MCF 10A (cell line): ENCODE results near the gene PFDN1. TPM values are rescaled to one million over a fixed set of nuclear protein-coding genes. Genes with fewer than 3 reads are reported as not detected.

Experiments
- BruUV-seq: library from RNA; stranded (reverse); fragments of 400-500 nt; replicated peaks from 2 replicates; lab custom pipeline; 2021; lab: Mats Ljungman, UMichigan
- CTCF ChIA-PET: fragments of 300-600 bp; sonication (Branson Sonifier 250); formaldehyde crosslinking; extraction: SDS; loops from one replicate; lab custom pipeline; 2021; ENCODE audit warnings: antibody characterized with exemption, inconsistent platforms; lab: Yijun Ruan, JAX
- POLR2A ChIA-PET: fragments of 300-600, 350-650 bp; sonication (Branson Sonifier 250); formaldehyde crosslinking; extraction: SDS; loops from one replicate; lab custom pipeline; 2020; ENCODE audit warnings: antibody characterized with exemption, inconsistent platforms; lab: Yijun Ruan, JAX
- DNase-seq: peaks from one replicate; pipeline ENCODE4 v3.0.0-alpha.2; 2018; ENCODE audit not compliant: unreplicated experiment
- H3K27ac Mint-ChIP-seq: one replicate; pipeline ENCODE4 v1.8.0; 2022; ENCODE audit warnings: mild to moderate bottlenecking, low read depth, mixed read lengths; ENCODE audit not compliant: unreplicated experiment
- H3K27me3 Mint-ChIP-seq: one replicate; pipeline ENCODE4 v1.8.0; 2022; ENCODE audit warnings: mixed read lengths; ENCODE audit not compliant: insufficient read depth, unreplicated experiment
- H3K36me3 Mint-ChIP-seq: one replicate; pipeline ENCODE4 v1.8.0; 2022; ENCODE audit warnings: mild to moderate bottlenecking, moderate library complexity, mixed read lengths; ENCODE audit not compliant: insufficient read depth, unreplicated experiment
- H3K4me1 Mint-ChIP-seq: one replicate; pipeline ENCODE4 v1.8.0; 2022; ENCODE audit warnings: mixed read lengths; ENCODE audit not compliant: insufficient read depth, unreplicated experiment
- H3K4me3 Mint-ChIP-seq: one replicate; pipeline ENCODE4 v1.8.0; 2022; ENCODE audit warnings: mild to moderate bottlenecking, moderate library complexity, mixed read lengths; ENCODE audit not compliant: unreplicated experiment
- H3K9me3 Mint-ChIP-seq: one replicate; pipeline ENCODE4 v1.8.0; 2022; ENCODE audit warnings: mixed read lengths; ENCODE audit not compliant: unreplicated experiment
- intact Hi-C: fragments of 100-400 bp; cut with micrococcal nuclease; formaldehyde crosslinking; loops from 2 replicates; pipeline ENCODE4 v1.14.1; 2022
- total RNA-seq: library from RNA; stranded (reverse); gene quantifications from 2 replicates; pipeline ENCODE4 v1.2.3, GENCODE V29; 2022
- TF ChIP-seq, protein P1 (sequence below): fragments of 200-600 bp; IDR thresholded peaks from one replicate; pipeline ENCODE4 v1.8.0; 2022; ENCODE audit warnings: antibody characterized with exemption, mild to moderate bottlenecking; ENCODE audit not compliant: unreplicated experiment

The PFDN1 gene
- total RNA-seq, 1 experiment from 2014 or later = 94.7 TPM

DNA sequence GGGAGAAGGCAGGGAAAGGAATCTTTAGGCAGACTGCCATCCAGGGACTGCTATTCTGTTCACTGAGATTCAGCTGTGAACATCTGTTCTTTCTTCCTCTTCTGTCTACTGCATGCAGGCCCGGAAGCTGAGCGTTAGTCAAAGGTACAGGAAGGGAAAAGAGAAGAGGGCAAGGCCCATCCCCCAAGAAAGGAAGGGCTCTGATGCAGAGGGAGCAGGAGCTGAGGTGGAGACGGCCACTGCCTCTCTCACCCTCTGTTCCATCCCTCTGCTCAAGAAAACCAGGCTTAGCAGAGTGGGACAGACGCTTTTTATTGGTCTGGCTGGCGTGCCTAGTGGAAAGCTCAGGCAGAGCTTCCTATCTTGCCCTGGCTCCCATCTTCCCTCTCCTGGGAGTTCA is 57.6 kb downstream of the PFDN1 start:
- TSS peak; percentile 82 for BruUV-seq
- peaks cover 21% of the 10 kb centered on the region for H3K36me3 Mint-ChIP-seq

GRCh38 chr5:140244525-140245025 is 58.3 kb downstream of the PFDN1 start:
- Mint-ChIP-seq H3K36me3 (peaks cover 19% of the 10 kb centered on the region), H3K4me3 (no peak overlapping the region), H3K9me3 (no peaks in the 10 kb centered on the region), H3K27me3 (no peaks in the 10 kb centered on the region), H3K27ac (no peak overlapping the region), H3K4me1 (peaks cover 36% of the 10 kb centered on the region)
- BruUV-seq = no TSS peak
- ChIA-PET CTCF (interaction anchor here (0.5 to 42.5 kb wide), 38 partner anchors 8 to 398 kb away, joined by 3 to 1450 read pairs (median 4); partner anchors contain the start of genes HBEGF, PFDN1 and SLC4A9), POLR2A (interaction anchor here (0.6 to 9.0 kb wide), 17 partner anchors 8 to 114 kb away, joined by 3 to 135 read pairs (median 5); partner anchors contain the start of genes HBEGF and PFDN1)
- TF ChIP-seq, protein P1, sequence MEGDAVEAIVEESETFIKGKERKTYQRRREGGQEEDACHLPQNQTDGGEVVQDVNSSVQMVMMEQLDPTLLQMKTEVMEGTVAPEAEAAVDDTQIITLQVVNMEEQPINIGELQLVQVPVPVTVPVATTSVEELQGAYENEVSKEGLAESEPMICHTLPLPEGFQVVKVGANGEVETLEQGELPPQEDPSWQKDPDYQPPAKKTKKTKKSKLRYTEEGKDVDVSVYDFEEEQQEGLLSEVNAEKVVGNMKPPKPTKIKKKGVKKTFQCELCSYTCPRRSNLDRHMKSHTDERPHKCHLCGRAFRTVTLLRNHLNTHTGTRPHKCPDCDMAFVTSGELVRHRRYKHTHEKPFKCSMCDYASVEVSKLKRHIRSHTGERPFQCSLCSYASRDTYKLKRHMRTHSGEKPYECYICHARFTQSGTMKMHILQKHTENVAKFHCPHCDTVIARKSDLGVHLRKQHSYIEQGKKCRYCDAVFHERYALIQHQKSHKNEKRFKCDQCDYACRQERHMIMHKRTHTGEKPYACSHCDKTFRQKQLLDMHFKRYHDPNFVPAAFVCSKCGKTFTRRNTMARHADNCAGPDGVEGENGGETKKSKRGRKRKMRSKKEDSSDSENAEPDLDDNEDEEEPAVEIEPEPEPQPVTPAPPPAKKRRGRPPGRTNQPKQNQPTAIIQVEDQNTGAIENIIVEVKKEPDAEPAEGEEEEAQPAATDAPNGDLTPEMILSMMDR = peak; percentile 94
- peak; percentile 91 for DNase-seq
- intact Hi-C loops = loop anchor here (1.0 to 10.0 kb wide), 7 partner anchors 58 to 478 kb away; partner anchors contain the start of genes EIF4EBP3, HBEGF and PFDN1

More for the DNA sequence above, 57.6 kb downstream of the PFDN1 start:
- POLR2A ChIA-PET = interaction anchor here (0.6 to 9.0 kb wide), 10 partner anchors 9 to 115 kb away, joined by 3 to 135 read pairs (median 8); partner anchors contain the start of gene HBEGF
- Mint-ChIP-seq H3K27ac (no peak overlapping the region), H3K27me3 (no peaks in the 10 kb centered on the region), H3K9me3 (no peaks in the 10 kb centered on the region), H3K4me1 (peaks cover 34% of the 10 kb centered on the region), H3K4me3 (no peak overlapping the region)
- intact Hi-C loops = loop anchor here (10.0 kb wide), 1 partner anchor 299 kb away; the partner anchor contains the start of gene EIF4EBP3
- CTCF ChIA-PET = interaction anchor here (0.6 to 42.5 kb wide), 17 partner anchors 12 to 187 kb away, joined by 3 to 1450 read pairs (median 5); partner anchors contain the start of genes HBEGF and SLC4A9
- DNase-seq = no peak
- TF ChIP-seq, protein P1 = no peak

DNA sequence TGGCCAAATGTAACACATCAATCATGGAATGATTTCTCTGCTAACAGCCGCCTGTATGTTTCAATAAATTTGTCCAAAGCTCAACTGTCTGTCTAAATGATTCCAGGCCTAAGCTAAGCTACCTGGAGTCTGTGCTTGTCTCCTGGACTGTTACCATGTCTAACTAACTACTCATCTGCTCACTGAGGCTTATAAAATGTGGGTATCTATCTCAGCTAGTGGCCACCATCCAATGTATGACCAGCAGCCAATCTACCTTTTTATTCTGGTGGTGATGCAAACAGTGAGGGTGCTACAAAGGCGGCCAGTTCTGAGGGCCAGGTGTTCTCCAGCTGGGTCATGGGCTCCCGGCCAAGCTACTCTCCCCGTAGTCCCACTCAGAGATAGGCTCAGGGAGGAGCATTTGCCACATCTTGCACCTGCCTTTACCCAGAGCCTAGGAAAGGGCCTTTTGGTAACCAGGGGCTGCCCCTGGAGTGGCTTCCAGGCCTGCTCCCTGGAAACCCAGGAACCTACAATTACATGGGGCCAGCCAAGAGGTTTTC is 59.1 kb downstream of the PFDN1 start:
- ChIA-PET CTCF (interaction anchor here (0.5 to 42.5 kb wide), 32 partner anchors 9 to 1278 kb away, joined by 3 to 1450 read pairs (median 5); partner anchors contain the start of genes HBEGF, PFDN1 and SLC4A9), POLR2A (interaction anchor here (0.6 to 9.0 kb wide), 13 partner anchors 8 to 115 kb away, joined by 3 to 135 read pairs (median 8); partner anchors contain the start of genes HBEGF and PFDN1)
- no peaks in the 10 kb centered on the region for H3K27me3 Mint-ChIP-seq
- H3K4me3 Mint-ChIP-seq = no peak overlapping the region
- no peak for DNase-seq
- H3K9me3 Mint-ChIP-seq = no peaks in the 10 kb centered on the region
- intact Hi-C loops = loop anchor here (1.0 to 10.0 kb wide), 7 partner anchors 59 to 479 kb away; partner anchors contain the start of genes EIF4EBP3, HBEGF and PFDN1
- no TSS peak for BruUV-seq
- H3K27ac Mint-ChIP-seq = no peak overlapping the region
- TF ChIP-seq, protein P1 = no peak
- peaks cover 36% of the 10 kb centered on the region for H3K4me1 Mint-ChIP-seq
- peaks cover 11% of the 10 kb centered on the region for H3K36me3 Mint-ChIP-seq
